ENCODE data around the gene PARP11.

The PARP11 gene, protein sequence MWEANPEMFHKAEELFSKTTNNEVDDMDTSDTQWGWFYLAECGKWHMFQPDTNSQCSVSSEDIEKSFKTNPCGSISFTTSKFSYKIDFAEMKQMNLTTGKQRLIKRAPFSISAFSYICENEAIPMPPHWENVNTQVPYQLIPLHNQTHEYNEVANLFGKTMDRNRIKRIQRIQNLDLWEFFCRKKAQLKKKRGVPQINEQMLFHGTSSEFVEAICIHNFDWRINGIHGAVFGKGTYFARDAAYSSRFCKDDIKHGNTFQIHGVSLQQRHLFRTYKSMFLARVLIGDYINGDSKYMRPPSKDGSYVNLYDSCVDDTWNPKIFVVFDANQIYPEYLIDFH

DNA sequence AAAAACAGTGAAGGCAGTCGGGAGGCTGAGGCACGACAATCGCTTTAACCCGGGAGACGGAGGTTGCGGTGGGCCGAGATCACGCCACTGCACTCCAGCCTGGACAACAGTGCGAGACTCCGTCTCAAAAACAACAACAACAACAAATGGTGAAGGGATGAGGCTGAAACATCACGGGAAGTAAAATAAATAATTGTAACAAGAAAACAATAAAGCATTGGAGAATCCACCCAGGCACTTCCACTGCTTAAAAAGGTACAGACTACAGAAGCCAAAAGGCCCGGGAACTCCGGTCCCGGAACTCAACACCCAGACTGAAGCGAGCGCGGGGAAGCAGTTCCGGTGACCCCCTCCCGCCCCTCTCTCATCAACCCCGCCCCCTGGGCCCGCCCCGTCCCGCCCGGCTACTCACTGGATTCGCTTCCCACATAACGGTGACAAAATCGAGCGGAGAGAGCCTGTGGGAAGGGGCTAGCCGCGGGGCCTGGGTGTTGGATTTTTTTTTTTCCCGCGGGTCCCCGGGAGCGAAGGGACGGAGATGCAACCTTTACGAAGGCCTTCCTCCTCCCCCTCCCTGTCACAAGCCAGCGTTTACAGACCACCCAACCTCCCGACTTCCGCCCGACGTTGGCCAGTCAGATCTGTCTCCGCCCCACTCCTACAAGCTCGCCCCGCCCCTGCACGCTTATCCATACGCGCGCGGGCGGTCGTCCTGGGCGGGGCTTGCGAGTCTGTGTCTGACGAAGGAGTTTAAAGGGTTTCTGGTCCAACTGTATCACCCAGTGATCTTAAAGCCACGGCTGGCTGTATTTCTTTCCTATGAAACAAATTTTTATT lies at the start of gene PARP11:
Gene PARP11 (minus strand): TSS at position 600 of the 837 bp plus-strand sequence. CDS start 170 bp downstream, at position 430.
- peak; percentile 90 for DNase-seq

DNA sequence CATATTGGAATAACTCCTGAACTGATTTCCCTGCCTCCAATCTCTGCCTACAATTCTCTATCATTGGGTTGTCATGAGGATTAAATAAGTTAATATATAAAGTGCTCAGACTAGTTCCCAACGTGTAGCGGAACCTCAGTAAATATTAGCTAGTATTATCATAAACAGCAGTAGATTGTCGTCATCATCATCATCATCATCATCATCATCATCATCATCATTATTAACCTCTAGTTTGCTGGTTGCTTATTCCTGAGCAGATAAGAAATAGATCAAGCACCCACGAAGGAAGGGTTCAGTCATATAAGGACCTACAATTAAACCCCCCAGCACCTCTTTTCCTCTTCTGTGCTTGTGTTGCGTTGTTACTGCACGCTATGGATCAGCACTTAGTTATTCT lies 48.8 kb upstream of the PARP11 start:
- no peak for DNase-seq

DNA sequence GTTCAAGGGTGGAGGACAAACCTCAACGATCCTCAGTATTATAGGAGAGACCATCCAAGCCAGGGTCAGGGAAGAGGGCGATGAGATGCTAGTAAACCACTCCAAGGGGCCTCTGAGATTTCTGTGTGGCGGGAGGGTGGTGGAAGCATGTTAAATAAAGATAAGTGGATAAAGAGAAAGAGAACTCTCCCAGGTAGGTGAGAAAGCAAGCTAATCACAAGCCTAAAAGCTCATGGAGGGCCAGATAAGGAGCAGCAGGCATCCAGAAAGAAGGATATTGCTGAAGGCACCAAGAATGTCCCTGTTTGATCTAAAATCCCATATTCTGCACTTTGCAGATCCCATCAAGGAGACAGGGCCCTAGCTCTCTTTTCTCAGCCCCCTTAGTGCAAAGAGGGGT lies 48.3 kb upstream of the PARP11 start:
- DNase-seq, result no peak

DNA sequence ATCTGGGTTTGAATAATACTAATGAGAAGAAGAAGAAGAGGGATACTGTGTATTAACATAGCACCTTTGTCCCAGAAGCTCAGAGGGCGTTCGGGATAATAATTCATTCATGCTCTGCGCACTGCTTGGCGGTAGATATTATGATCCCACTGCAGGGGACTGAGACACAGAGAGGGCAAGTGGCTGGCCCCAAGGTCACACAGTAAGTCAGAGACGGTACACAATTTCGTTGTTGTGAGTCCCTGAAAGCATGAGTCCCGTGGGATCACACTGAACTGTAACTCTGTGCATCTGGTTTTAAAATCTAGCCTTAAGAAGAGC lies 47.9 kb upstream of the PARP11 start:
- no peak for DNase-seq

DNA sequence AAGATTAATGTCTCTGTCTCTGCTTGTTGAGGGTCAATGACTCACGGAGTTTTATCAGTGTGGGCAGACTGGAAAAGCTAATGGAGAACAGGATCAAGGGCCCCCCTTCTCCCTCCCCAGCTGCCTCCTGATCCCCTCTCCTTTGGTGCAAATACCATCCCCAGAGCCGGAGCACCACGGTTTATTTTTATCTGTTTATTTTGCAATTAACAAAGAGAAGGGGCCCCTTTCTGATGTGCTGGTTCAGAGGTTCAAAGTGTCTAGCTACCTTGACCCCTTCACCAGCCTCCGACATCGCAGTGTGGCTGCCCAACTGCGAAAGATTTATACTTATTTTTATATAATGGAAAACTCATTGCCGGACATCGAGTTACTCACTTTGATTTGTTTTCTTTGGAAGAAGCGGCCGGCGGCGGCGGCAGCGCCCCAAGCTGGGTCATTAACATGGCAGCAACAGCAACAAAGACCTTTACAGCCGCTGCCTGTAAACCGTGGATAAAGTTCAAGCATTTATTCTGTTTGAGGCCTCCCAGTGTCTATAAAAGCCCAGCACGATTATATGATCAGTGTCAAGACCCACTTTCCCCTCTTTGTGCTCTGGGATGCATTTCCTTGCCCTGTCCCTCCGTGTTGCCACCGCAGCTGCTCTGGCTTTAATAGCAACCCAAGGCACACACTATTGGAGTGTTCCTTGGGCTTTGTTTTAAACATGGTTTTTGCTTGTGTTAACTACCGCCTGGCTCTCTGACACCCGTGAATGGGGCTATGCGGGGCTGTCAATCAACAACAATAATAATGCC lies 47.4 kb upstream of the PARP11 start:
- DNase-seq, result no peak

DNA sequence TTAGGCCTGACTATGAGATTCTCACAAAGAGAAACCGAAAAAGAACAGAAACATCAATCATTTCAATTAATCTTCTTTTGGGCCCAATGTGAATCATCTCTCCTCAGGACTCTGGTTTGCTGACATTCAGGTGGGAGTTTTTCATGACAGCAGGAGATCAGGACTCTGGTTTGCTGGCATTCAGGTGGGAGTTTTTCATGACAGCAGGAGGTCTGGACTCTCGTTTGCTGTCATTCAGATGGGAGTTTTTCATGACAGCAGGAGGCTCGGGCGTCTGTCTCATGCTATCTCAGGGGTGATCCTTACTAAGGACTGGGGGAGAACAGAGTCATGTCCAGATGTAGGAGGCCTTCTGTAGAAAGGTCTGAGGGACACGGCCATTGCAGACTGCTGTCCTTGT lies 40.1 kb upstream of the PARP11 start:
- no peak for DNase-seq

DNA sequence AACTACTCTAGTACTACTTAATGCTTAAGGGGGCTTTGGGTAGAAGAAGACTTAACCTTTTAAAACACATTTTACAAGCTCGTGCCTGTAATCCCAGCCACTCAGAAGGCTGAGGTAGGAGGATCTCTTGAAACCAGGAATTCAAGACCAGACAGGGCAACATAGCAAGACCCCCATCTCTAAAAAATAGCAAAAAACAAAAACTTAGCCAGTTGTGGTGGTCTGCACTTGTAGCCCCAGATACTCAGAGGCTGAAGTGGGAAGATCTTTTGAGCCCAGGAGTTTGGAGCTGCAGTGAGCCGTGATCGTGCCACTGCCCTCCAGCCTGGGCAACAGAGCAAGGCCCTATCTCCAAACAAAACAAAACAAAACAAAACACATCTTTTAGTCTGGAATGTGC lies 39.7 kb upstream of the PARP11 start:
- no peak for DNase-seq

DNA sequence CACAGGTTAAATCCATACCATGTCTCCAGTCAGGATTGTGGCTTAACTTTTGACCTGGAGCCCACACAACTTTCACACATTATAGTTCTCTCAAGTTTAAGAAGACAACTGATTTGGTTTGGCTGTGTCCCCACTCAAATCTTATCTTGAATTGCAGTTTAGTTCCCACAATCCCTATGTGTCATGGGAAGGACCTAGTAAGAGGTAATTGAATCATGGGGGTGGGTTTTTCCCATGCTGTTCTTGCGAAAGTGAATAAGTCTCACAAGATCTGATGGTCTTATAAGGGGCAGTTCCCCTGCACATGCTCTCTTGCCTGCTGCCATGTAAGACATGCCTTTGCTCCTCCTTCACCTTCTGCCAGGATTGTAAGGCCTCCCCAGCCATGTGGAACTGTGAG lies 38.2 kb upstream of the PARP11 start:
- no peak for DNase-seq

DNA sequence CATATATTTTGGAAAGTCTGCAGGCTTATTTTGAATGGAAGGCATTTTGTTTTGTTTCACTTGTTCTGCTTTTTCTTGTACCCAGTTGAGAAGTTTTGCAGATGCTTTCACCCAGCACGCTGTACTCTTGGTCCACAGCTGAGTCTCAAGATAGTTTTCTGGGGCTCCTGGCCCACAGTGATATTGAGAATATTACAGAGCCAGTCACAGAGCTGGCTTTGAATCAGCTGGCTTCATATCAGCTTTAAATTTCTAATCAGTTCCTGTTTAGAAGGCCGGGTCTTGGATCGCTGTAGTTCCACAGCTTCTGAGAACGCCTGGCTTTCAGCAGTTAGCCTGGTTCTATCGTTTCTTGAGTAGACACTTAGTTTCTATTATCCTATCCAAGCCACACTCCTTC lies 32.5 kb upstream of the PARP11 start:
- no peak for DNase-seq

DNA sequence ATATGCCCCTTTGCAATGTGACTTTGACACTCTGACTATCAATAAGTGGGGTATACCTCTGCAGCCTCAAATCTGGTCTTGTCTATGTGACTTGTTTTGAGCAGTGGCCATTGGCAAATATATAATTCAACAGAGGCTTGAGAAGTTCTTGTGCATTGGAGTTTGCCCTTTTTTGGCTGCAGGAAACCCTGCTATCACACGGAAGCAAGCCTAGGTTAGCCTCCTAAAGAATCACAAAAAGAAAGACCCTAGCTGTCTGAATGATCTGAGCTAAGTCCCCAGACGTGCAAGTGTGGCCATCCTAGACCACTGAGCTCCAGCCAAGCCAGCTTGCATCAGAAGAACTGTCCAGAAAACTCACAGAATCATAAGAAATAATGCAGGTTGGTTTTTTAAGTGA lies 31.8 kb upstream of the PARP11 start:
- no peak for DNase-seq

DNA sequence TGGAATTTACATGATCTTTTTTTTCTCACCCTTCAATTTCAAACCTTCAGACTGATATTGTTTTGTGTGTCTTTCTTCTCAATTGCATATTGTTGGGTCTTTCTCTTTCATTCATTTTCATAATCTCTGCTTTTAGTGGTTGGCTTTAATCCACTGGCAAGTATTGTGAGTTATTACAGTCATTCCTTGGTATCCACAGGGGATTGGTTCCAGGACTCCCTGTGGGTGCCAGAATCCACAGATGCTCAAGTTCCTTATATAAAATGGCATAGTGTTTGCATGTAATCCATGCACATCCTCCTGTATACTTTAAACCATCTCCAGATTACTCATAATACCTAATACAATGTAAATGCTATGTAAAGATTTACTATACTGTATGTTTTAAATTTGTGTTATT lies 29.7 kb upstream of the PARP11 start:
- no peak for DNase-seq

DNA sequence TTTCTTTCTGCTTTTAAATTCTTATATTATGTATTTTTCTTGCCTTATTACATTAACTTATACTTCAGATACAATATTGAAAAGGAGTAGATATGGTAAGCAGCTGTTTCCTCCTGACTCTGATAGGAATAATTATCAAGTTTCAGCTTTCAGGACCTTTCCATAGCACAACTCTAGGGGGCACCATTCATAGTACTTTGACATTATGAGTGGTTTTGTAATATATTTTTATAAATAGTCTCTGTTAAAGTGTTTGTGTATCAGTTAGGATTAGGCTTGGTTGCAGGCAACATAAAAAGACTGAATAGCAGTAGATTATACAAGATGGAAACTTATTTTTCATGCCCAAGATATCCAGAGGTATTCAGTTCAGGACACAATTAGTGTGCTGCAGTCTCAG lies 27.9 kb upstream of the PARP11 start:
- no peak for DNase-seq

DNA sequence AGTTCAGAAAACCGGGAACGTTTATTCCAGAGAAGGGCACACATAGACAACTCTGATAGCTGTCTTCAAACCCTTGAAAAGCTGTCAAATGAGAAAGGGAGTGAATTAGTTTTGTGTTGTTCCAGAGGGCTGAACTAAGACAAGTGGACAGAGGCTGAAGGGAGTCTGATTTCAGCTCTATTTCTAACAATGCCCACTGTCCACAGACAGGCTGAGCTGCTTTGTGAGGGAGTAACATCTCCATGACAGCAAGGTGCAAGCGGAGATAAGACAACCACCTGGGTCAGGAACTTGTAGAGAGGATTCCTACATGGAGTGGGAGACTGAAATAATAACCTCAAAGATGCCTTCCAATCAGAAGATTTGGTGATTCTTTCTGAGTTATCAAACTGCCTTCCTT lies 25.6 kb upstream of the PARP11 start:
- DNase-seq, result no peak

DNA sequence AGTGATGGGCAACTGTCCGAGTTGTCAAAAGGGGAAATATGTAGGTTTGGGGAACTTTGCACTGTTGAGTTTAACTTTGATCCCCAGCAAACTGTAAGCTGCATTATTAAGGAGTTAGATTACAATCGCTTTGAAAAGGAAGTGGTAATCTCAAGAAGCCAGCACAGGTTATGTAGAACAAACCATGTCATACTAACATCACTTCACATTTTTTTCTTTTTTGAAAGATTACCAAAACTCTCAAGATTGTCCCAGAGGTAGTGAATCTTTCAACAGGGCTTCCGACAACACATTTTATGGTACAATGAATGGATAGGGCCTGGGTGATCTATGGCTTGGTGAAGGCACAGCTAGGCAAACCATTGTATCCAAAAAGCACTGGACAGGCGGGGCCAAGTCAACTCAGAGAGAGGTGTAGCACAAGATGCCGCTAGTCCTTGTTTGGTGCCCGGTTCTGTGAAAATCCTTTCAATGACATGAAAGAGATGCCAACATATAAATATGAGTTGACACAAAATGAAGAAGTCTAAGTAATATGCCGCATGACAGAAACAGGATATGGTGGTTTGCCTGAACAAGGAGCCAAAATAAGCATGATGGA lies 24.3 kb upstream of the PARP11 start:
- peak; percentile 15 to 32 for DNase-seq

DNA sequence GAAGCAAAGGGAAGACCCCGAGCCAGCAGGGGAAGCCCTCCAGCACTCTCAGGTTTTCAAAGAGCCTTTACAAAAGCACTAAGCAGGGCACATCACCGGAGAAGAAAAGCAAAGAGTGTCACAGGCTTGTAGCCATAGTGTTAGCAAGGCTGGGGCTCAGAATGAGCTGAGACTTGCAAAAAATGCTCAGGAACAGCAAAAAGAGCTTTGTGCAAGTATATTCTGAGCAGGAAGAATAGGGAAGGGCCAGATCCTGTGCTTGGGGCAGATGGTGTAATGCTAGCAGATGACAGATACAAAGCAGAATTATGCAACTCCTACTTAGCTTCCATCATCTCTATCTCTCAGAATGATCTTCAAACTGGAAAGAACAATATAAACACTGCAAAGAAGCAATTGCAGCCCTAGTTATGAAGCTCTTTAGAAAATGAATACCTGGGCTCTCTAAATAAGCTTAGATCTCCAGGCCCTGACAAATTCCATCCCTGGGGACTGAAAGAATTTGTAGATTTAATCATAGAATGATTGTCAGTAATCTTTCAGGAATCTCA lies 23.7 kb upstream of the PARP11 start:
- peak; percentile 89 to 90 for DNase-seq

DNA sequence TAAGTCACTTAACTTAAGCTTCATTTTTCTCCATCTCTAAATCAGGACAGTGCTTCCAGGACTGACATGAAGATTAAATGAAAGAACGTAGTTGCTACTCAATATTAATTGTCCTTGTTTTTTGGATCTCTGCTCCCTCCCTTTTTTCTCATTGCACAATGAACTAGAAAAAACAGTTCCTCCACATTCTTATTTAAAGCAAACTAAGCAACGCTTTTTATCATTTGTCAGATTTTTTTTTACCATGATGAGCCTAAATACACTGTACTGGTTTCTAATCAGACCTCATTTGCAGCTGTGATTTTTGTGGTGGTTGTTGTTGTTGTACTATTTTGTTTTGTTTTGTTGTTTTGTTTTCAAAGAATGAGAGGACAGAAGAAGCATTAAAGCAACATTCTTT lies 23.2 kb upstream of the PARP11 start:
- DNase-seq, result no peak

DNA sequence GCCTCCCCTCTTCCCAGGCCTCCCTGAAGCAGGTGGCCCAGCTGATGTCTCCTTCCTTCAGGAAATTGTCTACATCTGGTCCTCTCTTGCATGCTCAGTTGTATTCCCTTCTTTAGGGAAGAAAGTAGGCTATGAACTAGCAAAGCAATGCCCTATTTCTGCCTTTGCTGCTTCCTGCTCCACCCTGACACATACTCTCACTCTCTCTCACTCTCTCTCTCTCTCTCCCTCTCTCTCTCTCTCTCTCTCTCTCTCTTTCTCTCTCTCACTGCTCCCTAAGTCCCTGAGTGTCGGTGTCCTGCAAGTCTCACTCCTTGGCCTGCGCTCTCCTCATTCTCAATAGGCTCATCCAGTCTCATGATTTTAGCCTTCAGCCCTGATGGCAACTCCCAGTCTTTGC lies 19.4 kb upstream of the PARP11 start:
- DNase-seq, result no peak

DNA sequence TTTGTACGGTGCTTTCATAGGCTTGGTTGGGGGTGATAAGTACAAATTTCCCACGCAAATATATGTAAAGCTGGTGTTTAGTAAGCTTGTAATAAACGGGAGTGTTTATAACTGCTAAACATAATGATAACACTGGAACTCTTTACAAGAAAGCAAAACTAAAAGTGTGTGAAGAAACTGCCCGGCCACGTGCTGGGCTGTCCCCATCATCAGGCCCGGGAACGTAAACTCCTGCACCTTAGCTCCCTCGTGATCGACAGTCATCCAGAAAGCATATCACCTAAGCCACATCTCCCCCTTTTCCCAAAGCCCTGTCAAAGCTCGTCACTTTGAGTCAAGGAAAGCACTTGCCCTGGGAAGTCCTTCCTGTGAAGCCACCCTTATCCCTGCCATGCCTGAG lies 18.0 kb upstream of the PARP11 start:
- no peak for DNase-seq

DNA sequence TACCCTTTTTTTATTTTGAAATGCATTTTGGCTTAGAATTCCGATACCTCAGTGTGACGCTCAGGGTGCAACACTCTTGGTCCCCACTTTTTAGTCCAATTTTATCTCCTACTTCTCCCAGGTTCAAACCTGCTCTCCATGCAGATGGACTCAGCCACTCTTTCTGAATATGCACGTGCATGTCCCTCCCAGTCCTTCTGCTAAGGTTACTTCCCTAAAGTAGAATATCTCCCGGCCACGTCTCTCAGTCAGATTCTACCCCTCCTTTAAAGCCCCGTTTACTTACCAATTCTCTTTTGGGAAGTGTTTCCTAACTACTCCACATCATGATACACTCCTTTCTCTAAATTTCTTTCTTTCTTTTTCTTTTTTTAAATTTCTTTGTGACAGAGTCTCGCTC lies 15.5 kb upstream of the PARP11 start:
- peak; percentile 25 to 47 for DNase-seq

DNA sequence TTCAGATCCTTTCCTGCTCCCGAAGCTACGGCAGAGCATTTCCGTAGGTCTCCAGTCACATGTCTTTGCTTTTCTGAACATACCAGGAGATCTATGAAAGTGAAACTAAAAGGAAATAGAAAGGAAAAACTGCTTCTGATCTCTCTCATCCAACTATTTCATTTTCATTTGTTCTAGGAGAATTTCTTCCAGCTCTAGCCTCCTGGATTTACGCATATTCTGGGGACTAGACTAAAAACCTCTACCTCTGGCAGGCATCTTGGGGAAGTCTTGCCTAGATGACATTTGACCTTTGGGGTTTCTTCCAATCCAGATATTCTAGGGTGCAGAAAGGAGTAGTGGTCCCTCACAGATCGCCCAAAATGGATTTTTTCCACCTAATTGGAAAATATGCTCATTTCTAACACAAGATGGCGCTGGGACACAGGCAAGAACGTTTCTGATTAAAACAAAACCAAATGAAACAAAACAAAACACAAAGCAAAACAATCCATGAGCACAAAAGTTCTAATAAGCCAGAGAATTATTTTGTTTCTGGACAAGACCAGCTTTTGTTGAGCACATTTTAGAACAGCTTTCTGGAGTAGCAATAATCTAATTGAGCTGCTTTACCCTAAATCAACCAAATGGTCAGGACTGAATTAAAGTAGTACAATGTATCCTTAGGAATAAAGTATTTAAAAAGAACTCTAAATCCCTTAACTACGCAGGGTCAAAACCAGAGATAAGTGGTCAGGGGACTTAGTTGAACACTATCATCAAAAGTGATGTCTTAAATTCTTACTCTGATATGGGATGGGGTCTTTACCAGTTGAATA lies 12.3 kb upstream of the PARP11 start:
- DNase-seq, result peak; percentile 27 to 42

DNA sequence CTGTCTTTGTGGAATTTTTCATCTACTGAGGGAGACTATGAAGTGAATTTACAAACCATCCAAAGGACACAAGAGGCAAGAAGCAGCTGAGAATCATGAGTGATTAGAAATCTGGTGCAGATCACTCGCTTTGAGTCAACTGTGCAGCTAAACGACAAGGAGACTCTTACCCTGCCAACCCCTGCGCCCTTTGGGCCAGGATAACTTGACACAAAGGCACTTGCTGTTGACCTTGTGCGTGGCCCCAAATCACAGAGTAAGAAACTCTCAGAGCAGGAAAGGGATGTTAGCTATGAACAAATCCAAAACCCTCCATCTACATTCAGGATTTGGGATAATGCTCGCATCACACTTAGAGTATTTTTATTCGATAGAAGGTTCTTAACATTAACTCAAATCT lies 11.5 kb upstream of the PARP11 start:
- DNase-seq, result no peak

All from AML-193 (cell line).